DMS53 treated with DMSO at 0.1 percent for 48 hours (cell line): ENCODE data around the gene LIN28A.
A peak's percentile ranks its signal among the peaks of the same experiment; 100 is the strongest.
"Not testable (repeated sequence)": the region's sequence is repeated elsewhere in the genome, so short reads cannot be mapped to it uniquely, and the experiment has no call there.

ENCODE experiments used
- DNase-seq: peaks from one replicate; lab custom pipeline; 2025; ENCODE audit not compliant: unreplicated experiment; lab: John Stamatoyannopoulos, UW

Gene LIN28A

DNA sequence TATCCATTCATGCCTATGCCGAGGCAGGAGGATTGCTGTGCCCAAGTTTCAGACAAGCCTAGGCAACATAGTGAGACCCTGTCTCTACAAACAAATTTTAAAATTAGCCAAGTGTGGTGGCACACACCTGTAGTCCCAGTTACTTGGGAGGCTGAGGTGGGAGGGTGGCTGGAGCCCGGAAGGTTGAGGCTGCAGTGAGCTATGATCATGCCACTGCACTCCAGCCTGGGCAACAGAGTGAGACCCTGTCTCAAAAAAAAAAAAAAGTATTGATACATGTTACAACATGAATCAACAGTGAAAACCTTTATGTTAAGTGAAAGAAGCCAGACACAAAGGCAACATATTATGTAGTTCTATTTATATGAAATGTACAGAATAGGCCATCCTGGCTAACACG is 25.6 kb upstream of the LIN28A start:
- not testable (repeated sequence) for DNase-seq

DNA sequence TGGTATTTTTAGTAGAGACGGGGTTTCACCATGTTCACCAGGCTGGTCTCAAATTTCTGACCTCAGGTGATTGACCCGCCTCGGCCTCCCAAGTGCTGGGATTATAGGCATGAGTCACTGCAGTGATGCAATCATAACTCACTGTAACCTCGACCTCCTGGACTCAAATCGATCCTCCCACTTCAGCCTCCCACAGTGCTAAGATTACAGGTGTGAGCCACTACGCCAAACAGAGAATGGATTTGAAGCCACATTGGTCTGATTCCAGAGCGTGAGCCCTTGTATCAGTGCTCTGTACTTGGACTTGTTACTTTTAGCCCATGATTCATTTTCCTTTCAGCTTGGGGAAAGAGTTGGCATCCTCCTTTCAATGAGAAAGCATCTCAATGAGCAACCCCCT is 23.2 kb upstream of the LIN28A start:
- no peak for DNase-seq

DNA sequence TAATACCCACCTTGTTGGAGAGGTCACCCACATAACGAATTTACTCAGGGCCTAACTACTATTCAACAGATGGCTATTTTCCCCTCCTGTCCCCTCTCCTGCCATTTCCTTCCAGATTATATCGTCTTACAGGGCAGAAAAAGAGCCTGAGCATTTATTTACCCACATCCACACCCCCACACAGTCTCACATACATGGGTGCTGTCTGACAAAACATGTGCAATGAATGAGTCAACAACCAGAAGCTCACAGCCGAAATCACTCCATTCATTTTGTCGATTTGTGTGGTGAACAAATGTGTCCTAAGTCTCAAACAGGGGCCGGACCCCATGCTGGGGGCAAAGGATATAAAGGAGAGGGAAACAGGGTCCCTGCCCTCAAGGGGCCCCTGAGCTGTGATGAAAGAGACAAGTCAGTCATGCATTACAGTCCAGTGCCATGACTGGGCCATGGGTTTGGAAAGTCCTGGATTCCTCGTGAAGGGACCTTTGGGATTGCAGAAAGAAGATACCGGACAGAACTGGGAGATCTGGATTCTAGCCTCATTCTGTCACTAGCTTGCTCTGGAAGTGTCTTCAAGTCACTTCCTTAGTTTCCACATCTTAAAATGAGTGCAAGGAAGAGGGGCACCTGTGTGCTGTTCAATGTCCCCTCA is 21.7 kb upstream of the LIN28A start:
- DNase-seq = no peak

DNA sequence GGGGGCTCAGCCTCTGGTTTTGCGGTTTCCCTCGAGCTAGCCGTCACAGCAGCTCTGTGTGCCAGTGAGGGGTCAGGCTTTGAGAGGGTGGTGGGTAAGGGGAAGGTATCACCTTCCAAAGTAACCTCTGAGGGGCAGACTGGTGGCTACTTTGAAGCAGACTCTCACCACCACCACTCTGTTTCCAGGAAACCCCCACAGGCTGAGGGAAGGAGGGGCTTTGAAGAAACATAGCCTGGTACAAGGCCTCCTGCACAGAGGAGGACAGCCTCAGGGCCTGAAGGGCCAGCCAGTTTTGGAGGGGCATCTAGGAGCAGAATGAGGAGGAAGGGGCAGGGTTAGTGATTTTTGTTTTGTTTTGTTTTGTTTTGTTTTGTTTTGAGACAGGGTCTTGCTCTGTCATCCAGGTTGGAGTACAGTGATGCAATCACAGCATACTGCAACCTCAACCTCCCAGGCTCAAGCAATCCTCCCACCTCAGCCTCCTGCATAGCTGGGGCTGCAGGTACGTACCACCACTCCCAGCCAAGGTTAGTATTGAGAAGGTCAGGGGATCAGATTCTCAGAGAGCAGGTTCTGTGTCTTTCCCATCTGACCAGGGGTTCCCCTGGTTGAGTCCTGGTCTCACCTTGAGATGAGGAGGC is 20.9 kb upstream of the LIN28A start:
- no peak for DNase-seq

DNA sequence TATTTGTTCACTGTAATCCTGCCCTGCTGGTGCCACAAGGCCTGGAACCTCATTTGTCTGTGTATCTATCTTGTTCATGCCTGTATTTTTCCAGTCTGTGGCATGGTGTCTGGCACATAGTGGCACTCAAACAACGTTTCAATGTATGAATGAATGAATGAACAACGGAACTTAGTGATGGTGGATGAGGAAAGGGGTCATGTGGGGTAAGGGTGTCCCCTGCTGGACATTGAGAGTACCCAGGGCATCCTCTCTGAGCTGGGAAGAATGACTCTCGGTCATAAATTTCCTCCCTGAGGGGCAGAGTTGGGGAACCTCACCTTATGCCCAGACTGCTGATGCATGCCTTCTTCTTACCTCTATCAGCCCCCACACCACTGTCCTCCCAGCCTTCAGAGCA is 19.2 kb upstream of the LIN28A start:
- no peak for DNase-seq

- no peak for DNase-seq
Observed at GRCh38 chr1:26395754-26396153, 14.9 kb upstream of the LIN28A start.

GRCh38 chr1:26399034-26399433 is 11.6 kb upstream of the LIN28A start:
- DNase-seq = no peak

- no peak for DNase-seq
Observed at GRCh38 chr1:26401891-26402290, 8.7 kb upstream of the LIN28A start.

GRCh38 chr1:26403656-26404055 is 7.0 kb upstream of the LIN28A start:
- no peak for DNase-seq

GRCh38 chr1:26404641-26405040 is 6.0 kb upstream of the LIN28A start:
- peak; percentile 71 for DNase-seq

DNA sequence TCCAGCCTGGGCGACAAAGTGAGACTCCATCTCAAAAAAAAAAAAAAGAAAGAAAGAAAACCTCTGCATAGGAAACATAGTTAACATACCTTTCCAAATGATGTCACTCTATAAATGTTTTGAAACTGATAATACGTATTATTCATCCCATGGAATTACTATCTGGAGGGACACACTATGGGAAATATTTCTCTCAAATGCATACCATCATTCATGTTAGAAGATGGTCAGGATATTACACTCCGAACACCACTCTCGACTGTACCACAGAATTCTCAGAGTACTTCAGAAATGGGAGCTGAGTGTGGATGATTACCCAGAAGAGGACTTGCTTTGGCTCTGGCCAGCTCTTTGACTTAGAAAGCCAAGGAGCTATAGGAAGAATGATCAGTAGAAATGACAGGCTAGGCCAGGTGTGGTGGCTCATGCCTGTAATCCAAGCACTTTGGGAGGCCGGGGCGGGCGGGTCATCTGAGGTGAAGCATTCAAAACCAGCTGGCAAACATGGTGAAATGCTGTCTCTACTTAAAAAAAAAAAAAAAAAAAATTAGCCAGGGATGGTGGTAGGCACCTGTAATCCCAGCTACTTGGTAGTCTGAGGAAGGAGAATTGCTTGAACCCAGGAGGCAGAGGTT is 5.2 kb upstream of the LIN28A start:
- no peak for DNase-seq

DNA sequence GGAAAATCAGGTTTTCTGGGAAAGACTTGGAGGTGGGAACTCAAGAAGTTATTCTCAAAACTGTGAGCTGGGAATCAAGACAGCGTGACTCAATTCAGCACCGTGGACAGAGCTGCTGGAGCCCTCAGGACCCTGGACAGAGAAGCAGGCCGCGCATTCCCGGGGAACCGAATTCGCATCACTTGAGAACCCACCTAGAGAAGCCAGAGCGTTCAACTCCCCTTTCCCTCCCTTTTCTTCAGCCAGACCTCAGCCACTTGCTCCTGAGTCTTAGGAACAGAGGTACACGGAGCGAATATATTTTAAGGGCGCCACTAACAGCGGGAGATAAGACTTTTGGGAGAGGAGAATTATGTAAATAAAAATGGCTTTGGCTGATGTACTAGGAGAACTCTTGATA is 2.0 kb upstream of the LIN28A start:
- DNase-seq = no peak

DNA sequence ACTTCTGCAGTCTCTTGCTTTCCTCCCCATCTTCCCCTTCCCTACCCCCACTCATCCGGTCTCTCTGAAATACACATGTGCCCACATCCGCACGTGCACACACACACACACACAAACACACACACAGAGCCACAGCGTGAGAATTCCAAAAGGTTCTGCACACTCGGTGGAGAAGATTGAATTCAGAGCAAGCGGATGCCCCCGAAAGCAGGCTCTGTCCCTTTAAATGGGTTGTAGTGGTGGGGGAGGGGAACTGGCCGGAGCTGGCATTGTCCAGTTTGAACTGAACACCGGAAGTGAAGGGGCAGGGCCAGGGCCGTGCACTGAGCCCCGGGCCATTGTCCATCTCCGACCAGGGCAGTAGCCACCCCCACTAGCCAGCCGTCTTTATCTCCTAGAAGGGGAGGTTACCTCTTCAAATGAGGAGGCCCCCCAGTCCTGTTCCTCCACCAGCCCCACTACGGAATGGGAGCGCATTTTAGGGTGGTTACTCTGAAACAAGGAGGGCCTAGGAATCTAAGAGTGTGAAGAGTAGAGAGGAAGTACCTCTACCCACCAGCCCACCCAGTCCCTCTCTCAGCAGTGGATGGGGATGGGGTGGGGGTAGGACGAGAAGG is 1.3 kb upstream of the LIN28A start:
- no peak for DNase-seq

- DNase-seq = no peak
Observed at GRCh38 chr1:26411624-26412074, 1.0 kb downstream of the LIN28A start.

- DNase-seq = no peak
Observed at GRCh38 chr1:26412180-26412840, 1.7 kb downstream of the LIN28A start.

- no peak for DNase-seq
Observed at GRCh38 chr1:26413031-26413430, 2.4 kb downstream of the LIN28A start.

- DNase-seq = peak; percentile 68
Observed at GRCh38 chr1:26417111-26417759, 6.6 kb downstream of the LIN28A start.

- no peak for DNase-seq
Observed at GRCh38 chr1:26418865-26419349, 8.3 kb downstream of the LIN28A start.

GRCh38 chr1:26419494-26419893 is 8.9 kb downstream of the LIN28A start:
- no peak for DNase-seq

DNA sequence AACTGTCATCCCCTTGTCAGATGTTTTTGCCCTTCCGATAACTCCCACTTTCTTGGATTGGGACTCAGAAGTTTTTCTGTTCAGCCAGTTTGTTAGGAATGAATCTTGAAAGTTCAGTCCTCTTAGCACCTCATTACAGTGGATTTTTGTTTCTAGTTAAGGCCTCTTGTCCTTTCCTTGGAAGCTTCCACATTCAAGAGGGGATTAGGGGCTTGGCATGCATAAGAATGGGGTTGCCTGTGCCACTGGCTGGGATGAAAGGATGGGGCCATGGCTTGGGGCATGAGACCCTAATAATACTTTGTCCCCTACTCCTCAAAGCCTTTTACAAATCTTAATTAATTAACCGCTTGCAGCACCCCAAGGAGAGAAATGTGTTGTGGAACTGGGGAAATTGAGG is 19.1 kb downstream of the LIN28A start:
- no peak for DNase-seq
